D341Med (cell line): Measurements from ENCODE around the gene GM2A.
"Not testable (repeated sequence)": the region's sequence is repeated elsewhere in the genome, so short reads cannot be mapped to it uniquely, and the experiment has no call there.

Experiments used
- DNase-seq: peaks from one replicate; pipeline ENCODE4 v3.0.0; 2012; ENCODE audit warnings: low spot score

Gene GM2A

DNA sequence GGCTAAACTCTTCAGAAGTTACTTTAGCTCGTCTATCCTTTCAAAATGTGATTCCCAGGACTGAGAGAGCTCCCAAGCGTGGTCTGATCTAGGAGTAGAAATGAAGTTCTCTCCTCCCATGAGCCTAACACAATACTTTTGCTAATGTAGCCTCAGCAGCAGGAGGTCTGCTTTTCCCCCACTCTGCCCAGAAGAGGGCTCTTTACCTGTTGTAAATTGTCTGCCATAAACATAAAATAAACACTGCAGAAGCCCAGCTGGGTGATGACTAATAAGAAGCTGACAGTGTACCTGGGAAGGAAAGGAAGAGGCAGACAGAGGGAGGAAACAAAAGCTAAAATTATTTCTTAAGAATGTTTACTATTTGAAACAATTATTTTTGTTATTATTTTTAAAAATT is 35.2 kb downstream of the GM2A start:
- no peak for DNase-seq

DNA sequence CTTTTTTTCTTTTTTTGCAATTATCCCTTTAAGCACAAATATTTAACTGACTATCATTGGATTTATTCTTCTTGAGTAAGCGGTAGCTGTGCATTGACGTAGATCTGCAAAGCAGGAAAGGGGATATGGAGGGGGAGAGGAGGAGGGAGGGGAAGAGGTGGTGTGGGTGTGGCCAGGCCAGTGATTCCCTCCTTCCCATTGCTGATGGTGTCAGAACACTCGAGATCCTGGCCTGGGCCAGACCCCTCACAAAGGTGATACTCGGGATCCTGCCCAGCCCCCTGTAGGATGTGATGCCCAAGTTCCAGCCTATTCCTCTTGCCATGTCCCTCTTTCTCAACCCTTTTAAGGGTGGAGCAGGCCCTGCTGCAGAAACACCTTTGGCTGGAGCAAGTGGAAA is 40.6 kb downstream of the GM2A start:
- DNase-seq = no peak

DNA sequence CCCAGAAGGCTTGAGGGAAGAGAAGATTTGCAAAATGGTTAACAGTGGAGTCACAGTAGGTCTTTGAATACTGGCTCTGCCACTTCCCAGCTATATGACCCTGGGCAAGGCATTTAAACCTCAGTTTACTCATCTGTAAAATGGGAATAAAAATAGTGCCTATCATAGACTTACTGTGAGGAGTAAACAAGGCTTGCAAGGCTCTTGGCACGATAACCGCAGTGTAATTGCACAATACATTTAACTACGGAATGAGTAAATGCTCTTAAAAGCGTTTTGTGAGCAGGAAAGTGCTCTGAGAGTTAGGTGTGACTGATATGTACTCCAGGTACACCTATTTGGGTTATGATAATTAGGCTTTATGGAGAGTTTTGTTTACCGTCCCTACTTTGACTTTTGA is 42.2 kb downstream of the GM2A start:
- no peak for DNase-seq

DNA sequence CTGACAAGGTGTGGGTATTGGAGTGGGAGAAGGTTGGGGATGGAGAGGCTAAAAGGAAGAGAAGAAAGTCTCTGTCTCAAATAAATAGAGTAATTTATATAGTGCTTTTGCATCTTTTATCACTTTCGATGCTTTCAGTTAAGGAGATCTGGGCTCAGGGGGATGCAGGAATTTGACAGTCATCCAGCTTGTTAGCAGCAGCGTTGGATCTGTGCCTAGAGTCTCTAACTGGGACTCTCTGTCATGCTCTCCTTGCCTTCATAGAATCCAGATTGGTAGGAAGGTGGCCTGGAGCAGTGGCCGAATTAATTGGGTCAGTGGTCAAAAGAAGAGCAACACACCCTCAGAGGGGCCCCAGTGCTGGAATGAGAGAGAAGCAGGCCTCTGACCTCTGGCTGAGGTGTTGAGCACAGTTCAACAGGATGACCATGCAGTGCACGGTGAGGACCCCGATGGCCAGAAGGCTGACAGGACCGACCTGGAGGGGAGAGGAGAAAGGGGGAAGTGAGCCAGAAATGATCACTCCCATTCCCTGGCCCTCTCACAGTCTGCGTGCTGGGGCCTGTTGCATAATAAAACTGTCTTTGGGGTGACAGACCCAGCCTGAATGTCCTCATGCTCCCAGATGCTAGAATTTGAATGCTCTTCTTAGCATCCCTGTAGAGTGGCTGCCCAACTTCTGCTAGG is 42.9 kb downstream of the GM2A start:
- DNase-seq = no peak

DNA sequence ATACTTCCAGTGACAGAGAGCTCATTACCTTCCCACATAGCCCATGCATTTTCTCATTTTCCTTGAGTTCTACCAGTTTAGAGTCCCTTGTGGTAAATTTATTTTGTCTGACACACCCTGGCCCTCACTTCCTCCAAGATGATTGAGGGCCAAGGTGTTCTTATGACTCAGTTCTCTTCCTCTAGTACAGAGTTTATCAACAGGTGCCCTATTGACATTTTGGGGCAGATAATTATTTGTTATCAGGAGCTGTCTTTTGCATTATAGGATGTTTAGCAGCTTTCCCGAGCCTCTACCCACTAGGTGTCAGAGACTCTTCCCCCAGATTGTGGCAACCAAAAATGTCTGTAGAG is 43.5 kb downstream of the GM2A start:
- DNase-seq = no peak

DNA sequence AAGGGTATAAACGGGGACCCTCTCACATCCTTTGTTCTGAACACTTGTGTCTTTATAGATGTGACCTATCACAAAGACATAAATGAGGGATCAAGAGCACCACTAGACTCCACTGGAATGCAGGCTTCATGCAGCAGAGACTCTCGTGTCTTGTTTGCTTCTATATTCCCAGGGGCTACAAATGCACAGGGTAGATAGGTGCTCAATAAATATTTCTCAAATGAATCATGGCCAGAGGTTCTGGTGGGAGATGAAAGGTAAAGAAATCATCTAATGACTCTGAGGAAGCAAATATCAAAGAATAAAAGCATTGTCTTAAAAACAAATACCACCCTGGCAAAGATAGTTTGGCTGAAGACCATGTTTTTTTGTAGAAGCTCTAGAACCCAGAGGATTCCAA is 44.0 kb downstream of the GM2A start:
- no peak for DNase-seq

DNA sequence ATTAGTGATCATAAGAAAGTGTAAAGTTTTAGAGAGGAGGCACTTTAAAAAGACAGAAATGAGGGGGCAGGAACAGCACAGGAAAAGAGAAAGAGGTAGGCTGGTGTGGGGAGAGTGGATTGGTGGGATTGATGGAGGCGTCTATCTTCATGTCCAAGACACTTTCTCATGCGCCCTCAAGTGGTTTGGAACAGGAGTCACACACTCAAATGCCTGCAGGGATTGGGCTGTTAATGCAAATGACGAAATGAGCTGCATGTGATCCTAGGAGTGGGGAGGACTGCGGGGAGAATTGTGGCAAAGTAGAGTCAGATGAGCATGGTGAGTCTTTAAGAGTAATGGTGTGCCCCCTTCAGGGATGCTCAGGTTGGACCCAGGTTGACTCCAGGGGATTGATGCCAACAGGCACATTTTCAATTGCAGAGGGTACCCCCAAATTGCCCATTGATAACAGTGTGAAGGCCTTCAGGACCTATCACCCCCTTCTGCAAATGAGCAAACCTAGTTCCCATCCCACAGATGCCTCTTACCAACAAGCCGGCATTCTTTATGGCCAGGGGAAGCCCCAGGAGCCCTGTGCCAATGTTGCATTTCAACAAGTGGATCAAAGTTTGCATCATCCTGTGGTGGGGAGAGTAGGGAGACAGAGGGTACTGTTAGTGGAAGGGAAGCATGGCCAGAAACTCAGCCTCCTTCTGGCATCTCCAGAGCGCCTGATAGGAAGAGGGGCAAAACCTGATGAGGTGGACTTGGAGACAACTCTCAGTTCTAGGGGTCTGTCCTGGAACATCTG is 45.3 kb downstream of the GM2A start:
- DNase-seq = peak; percentile 61

DNA sequence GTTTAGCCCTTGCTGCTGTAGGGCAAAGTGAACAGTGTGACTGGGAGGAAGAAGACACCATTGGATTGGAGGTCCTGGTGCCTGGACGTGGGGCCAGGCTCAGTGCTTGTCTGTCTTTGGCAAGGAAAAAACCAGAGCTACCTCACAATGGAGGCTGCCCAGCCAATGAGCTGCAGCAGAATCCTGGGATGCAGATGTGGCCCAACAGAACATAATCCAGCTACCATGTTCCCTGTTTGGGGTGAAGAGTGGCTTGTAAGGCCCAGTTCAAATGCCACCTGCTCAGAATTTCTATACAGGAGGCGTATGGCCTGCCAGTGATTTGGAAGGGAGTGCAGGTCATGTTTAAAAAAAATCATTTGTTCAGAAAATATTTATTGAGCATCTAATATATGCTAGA is 50.7 kb downstream of the GM2A start, which contains the start of gene SLC36A3:
Gene SLC36A3, minus strand, starts transcription at position 101 of the 400 bp plus-strand sequence. CDS start 412 bp downstream, outside the sequence.
- no peak for DNase-seq

DNA sequence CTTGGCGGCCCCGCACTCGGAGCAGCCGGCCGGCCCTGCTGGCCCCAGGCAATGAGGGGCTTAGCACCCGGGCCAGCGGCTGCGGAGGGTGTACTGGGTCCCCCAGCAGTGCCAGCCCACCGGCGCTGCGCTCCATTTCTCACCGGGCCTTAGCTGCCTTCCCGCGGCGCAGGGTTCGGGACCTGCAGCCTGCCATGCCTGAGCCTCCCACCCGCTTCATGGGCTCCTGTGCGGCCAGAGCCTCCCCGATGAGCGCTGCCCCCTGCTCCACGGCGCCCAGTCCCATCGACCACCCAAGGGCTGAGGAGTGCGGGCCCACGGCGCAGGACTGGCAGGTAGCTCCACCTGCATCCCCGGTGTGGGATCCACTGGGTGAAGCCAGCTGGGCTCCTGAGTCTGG is 56.3 kb downstream of the GM2A start:
- not testable (repeated sequence) for DNase-seq

DNA sequence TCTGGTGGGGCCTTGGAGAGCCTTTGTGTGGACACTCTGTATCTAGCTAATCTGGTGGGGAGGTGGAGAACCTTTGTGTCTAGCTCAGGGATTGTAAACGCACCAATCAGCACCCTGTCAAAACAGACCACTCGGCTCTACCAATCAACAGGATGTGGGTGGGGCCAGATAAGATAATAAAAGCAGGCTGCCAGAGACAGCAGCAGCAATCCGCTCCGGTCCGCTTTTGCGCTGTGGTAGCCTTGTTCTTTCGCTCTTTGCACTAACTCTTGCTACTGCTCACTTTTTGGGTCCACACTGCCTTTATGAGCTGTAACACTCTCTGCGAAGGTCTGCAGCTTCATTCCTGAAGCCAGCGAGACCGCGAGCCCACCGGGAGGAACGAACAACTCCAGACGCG is 56.8 kb downstream of the GM2A start:
- not testable (repeated sequence) for DNase-seq

DNA sequence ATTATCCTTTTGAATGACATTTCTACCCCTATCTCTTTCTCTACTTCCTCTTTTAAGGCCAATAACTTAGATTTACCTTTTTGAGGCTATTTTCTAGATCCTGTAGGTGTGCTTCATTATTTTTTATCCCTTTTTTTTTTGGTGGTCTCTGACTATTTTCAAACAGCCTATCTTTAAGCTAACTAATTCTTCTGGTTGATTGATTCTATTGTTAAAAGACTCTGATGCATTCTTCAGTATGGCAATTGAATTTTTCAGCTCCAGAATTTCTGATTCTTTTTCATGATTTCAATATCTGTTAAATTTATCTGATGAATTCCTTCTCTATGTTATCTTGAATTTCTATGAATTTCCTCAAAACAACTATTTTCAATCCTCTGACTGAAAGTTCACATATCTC is 57.9 kb downstream of the GM2A start:
- DNase-seq = no peak

DNA sequence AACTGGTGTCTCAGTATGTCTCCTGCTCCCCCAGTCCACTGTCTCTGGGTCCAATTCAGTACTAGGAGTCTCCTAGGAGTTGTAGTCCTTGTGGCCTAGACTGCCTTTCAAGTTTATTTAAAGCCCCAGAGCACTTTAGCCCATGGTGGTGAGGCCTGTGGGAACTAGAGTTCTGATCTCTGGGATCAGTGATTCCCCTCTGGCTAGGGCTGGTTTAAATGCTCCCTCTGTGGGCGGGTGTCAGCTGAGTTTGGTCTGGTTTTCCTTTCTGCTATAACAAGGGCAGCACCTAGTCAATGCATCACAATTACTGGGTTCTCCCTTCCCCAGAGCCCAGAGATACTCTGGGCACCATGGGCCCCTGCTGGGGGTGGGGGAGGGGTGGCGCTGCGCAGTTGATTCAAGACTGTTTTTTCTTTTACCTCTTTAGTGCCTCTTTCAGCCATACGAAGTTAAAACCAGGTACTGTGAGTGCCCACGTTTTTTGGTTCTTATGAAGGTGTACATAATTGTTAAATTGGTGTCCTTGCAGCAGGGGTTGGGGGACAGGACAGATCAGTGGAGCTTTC is 59.9 kb downstream of the GM2A start:
- no peak for DNase-seq

DNA sequence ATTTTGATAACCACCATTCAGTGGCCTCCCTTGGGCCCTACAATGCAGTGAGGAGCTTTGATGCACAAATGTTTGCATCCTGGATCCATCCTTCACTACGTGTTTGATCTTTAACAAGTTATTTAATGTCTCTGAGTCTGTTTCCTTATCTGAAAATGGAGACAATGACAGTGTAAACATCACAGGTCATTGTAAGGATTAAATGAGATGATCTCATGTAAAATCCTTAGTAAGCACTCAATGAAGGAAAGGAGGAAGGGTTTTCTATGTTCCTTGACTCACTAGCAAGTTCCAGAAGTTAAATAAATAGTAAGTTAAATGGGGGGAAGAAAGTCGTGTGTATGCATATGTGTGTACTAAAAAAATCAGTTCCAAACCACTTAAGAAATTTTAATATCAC is 60.4 kb downstream of the GM2A start:
- DNase-seq = no peak

DNA sequence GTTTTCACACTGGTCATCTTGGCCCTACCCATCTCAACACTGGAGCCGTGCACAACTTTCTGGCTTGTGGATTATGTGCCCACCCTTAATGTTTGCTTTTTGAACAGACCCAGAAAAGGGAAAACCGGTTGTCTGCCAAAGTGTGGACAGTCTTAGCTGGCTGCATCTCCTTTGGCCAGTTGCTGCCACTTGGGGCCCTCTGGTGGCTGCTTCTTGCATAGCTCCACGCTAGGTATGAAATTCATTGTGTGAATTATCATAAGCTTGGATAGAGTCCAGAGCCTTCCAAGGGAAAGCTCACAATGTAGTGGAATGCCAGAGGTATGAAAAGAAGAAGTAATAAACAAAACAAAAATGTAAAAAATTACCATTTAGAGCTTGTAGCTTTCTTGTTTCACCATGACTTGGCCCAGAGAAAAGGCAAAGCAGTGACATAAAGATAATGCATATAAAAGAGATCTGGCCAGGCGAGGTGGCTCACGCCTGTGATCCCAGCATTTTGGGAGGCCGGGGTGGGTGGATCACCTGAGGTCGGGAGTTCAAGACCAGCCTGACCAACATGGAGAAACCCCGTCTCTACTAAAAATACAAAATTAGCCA is 63.1 kb downstream of the GM2A start:
- peak; percentile 62 for DNase-seq

DNA sequence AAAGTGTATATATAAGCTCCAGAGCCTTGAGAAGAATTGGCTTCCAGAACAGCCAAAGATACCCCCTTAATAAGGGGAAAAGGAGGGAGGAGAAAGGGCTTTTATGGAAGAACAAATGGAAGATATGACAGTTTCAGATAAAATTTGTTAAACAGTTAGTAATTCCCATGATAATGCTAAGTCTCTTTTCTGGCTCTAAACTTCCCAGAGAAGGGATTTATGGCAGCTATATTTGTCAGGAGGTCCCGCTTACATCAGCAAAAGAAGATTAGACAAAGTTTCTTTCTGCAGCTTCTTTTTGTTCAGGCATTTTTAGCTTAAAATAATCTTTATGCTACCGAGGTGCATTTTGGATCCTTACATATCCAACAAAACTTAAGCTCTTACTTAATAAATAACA is 64.9 kb downstream of the GM2A start:
- DNase-seq = no peak

DNA sequence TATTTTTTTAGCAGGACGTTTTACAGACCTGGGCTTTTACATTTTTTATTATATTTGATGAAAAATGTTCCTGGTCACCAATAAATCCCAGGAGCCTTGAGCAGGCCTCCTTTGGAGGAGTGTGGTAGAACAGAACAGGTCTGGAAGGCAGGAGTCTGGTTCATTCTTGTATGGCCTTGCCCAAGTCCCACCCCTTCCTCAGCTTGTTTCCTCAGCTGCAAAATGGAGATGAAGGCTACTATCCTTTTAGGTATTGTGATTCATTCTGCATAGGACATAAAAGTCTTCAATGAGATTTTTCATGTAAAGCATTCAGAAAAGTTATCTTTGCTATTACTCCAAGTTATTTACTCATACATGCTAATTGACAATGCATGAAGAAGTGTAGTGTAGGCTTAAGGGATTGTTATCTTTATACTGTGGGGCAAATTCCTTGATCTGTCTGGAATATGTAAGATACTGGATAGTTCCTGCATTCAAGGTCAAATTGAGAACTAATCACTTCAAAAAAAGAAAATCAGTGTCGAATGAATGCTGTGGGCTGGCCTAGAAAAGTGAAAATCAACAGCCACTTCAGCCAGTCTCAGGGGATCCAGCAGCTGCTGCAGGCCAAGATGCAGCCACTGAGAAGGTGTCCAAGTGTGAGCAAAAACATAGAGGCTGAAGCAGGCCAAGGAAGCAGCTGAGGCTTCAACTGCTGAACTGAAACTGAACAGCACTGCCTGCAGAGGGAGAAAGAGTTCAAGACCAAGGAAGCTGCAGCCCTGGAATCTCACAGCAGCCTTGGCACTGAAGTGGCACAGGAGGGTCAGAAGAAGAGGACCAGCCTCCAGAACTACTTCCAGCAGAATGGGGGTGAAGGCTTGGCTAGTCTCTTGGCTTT is 66.1 kb downstream of the GM2A start:
- DNase-seq = no peak
